Suprapubic skin (tissue), 3 donors: ENCODE measurements around the gene UBTD2.

ENCODE experiments used
- CTCF ChIP-seq, 2 donors: fragments of 200-600 bp in 1 of 2; fragments of 450-650 bp in 1 of 2; sonication (generic) in 1 of 2; IDR thresholded peaks; one replicate each; pipeline ENCODE4 v1.5.1; 2016 to 2019; ENCODE audit warnings: antibody characterized with exemption in 2 of 2, mild to moderate bottlenecking in 1 of 2, moderate library complexity in 1 of 2
- EP300 ChIP-seq: sonication (generic); formaldehyde crosslinking; IDR thresholded peaks from one replicate; pipeline ENCODE4 v1.6.1; 2017; ENCODE audit warnings: antibody characterized with exemption
- POLR2A ChIP-seq, 2 donors: fragments of 450-650 bp; IDR thresholded peaks; one replicate each; pipeline ENCODE4 v1.6.1; 2017; ENCODE audit warnings: antibody characterized with exemption in 2 of 2, mild to moderate bottlenecking in 2 of 2, moderate library complexity in 2 of 2

- TF ChIP-seq POLR2A (IDR thresholded peaks at IDR 0.05) (no peak), CTCF (IDR thresholded peaks at IDR 0.05) (no peak), EP300 (no peak)
Measured at GRCh38 chr5:172303572-172304335, 20.2 kb upstream of the UBTD2 start.
